Neural crest cell (in vitro differentiated cells): ENCODE measurements around the gene POLN. TPM values are rescaled to one million over a fixed set of nuclear protein-coding genes. Genes with fewer than 3 reads are reported as not detected.

Experiments used
- DNase-seq: peaks from one replicate; pipeline ENCODE4 v3.0.0; 2021; ENCODE audit warnings: low read depth, mixed read lengths, low spot score
- H3K27ac Mint-ChIP-seq: one replicate; pipeline ENCODE4 v1.8.0; 2021; ENCODE audit warnings: mild to moderate bottlenecking, mixed read lengths; ENCODE audit not compliant: unreplicated experiment
- H3K27me3 Mint-ChIP-seq: 2 replicates; pipeline ENCODE4 v1.8.0; 2021; ENCODE audit warnings: low read depth, mild to moderate bottlenecking, mixed read lengths
- H3K36me3 Mint-ChIP-seq: 2 replicates; pipeline ENCODE4 v1.8.0; 2021; ENCODE audit warnings: low read depth, mild to moderate bottlenecking, mixed read lengths
- H3K4me1 Mint-ChIP-seq: 2 replicates; pipeline ENCODE4 v1.8.0; 2021; ENCODE audit warnings: mixed read lengths
- H3K4me3 Mint-ChIP-seq: one replicate; pipeline ENCODE4 v1.8.0; 2021; ENCODE audit warnings: mild to moderate bottlenecking, mixed read lengths
- H3K9me3 Mint-ChIP-seq: 2 replicates; pipeline ENCODE4 v1.8.0; 2021; ENCODE audit warnings: mixed read lengths
- CTCF ChIP-seq: fragments of 200-600 bp; sonication (generic); conservative IDR thresholded peaks from 2 replicates; pipeline ENCODE4 v1.5.0; 2021; ENCODE audit warnings: antibody characterized with exemption, mild to moderate bottlenecking
- total RNA-seq: library from RNA; stranded (reverse); gene quantifications from 2 replicates; pipeline ENCODE4 v1.2.1, GENCODE V29; 2021

POLN gene
- total RNA-seq, 1 donor from 2014 or later, result 5.6 TPM

GRCh38 chr4:2062808-2063524 is 179.0 kb downstream of the POLN start:
- Mint-ChIP-seq H3K4me3 (no peak overlapping the region), H3K4me1 (peaks cover 3% of the 10 kb centered on the region)
- DNase-seq, result no peak

GRCh38 chr4:2062168-2062807 is 179.6 kb downstream of the POLN start:
- Mint-ChIP-seq H3K9me3 (no peaks in the 10 kb centered on the region), H3K4me3 (peak overlapping the region; percentile 31), H3K36me3 (no peaks in the 10 kb centered on the region), H3K27ac (no peak overlapping the region), H3K4me1 (peaks cover 7% of the 10 kb centered on the region), H3K27me3 (peaks cover 19% of the 10 kb centered on the region)
- DNase-seq, result no peak
- TF ChIP-seq CTCF, result no peak

More at GRCh38 chr4:2062808-2063524, 179.0 kb downstream of the POLN start:
- Mint-ChIP-seq H3K9me3 (no peaks in the 10 kb centered on the region), H3K36me3 (no peaks in the 10 kb centered on the region), H3K27me3 (peaks cover 12% of the 10 kb centered on the region), H3K27ac (no peak overlapping the region)
- TF ChIP-seq CTCF, result no peak

GRCh38 chr4:2061186-2062131 is 180.5 kb downstream of the POLN start:
- peaks cover 7% of the 10 kb centered on the region for H3K4me1 Mint-ChIP-seq
- peak overlapping the region; percentile 68 for H3K4me3 Mint-ChIP-seq
- no peak for TF ChIP-seq CTCF
- H3K27ac Mint-ChIP-seq, result no peak overlapping the region
- H3K9me3 Mint-ChIP-seq, result no peaks in the 10 kb centered on the region
- peaks cover 27% of the 10 kb centered on the region for H3K27me3 Mint-ChIP-seq
- no peaks in the 10 kb centered on the region for H3K36me3 Mint-ChIP-seq
- DNase-seq, result no peak

- H3K9me3 Mint-ChIP-seq, result no peaks in the 10 kb centered on the region
- peak; percentile 42 for TF ChIP-seq CTCF
- no peak overlapping the region for H3K27ac Mint-ChIP-seq
- no peak for DNase-seq
- H3K36me3 Mint-ChIP-seq, result no peaks in the 10 kb centered on the region
- H3K27me3 Mint-ChIP-seq, result peaks cover 32% of the 10 kb centered on the region
- peak overlapping the region; percentile 71 for H3K4me3 Mint-ChIP-seq
- H3K4me1 Mint-ChIP-seq, result peaks cover 7% of the 10 kb centered on the region
Measured at GRCh38 chr4:2060611-2061185, 181.2 kb downstream of the POLN start.
